GM12878 (cell line): ENCODE data around the gene PITPNC1. TPM values are rescaled to one million over a fixed set of nuclear protein-coding genes. Genes with fewer than 3 reads are reported as not detected.

ENCODE experiments used
- BACH1 ChIP-seq: fragments of 450-650 bp; IDR thresholded peaks from 2 replicates; pipeline ENCODE4 v1.6.1; 2017; ENCODE audit warnings: mild to moderate bottlenecking, borderline replicate concordance
- CREB1 ChIP-seq: IDR thresholded peaks from 2 replicates; pipeline ENCODE4 v1.6.1; 2012; ENCODE audit warnings: low read depth, mild to moderate bottlenecking, inconsistent platforms
- CREM ChIP-seq: IDR thresholded peaks from 2 replicates; pipeline ENCODE4 v1.6.1; 2014; ENCODE audit warnings: antibody characterized with exemption, low read depth
- HDAC2 ChIP-seq: fragments of 200-600 bp; sonication (generic); IDR thresholded peaks from 2 replicates; pipeline ENCODE4 v1.6.1; 2017
- HDAC6 ChIP-seq: fragments of 200-600 bp; sonication (generic); IDR thresholded peaks from one replicate; pipeline ENCODE4 v1.8.0; 2017; ENCODE audit warnings: antibody characterized with exemption; ENCODE audit not compliant: unreplicated experiment
- MTA2 ChIP-seq: fragments of 450-650 bp; IDR thresholded peaks from 2 replicates; pipeline ENCODE4 v1.6.1; 2016; ENCODE audit warnings: low read depth, mild to moderate bottlenecking, moderate library complexity
- MTA3 ChIP-seq: IDR thresholded peaks from 2 replicates; pipeline ENCODE4 v1.6.1; 2012; ENCODE audit warnings: low read length, inconsistent platforms, borderline replicate concordance
- MXI1 ChIP-seq: fragments of 150-350 bp; IDR thresholded peaks from 2 replicates; pipeline ENCODE4 v1.6.1; 2011; ENCODE audit warnings: low read depth, mild to moderate bottlenecking, inconsistent platforms, low read length, improper control_type of control experiment
- SRF ChIP-seq, 2 experiments: IDR thresholded peaks; 2 replicates each; pipeline ENCODE4 v1.6.1; 2011; ENCODE audit warnings: low read depth in 2 of 2, low read length in 2 of 2, mild to moderate bottlenecking in 1 of 2, moderate library complexity in 1 of 2
- STAT3 ChIP-seq: IDR thresholded peaks from 2 replicates; pipeline ENCODE4 v1.6.1; 2011; ENCODE audit warnings: low read depth, low read length, improper control_type of control experiment
- SUPT20H ChIP-seq: IDR thresholded peaks from 2 replicates; pipeline ENCODE4 v1.6.1; 2011; ENCODE audit warnings: low read depth, mild to moderate bottlenecking, low read length, moderate library complexity, borderline replicate concordance; ENCODE audit not compliant: control insufficient read depth
- SUZ12 ChIP-seq: fragments of 200-600 bp; sonication (generic); IDR thresholded peaks from one replicate; pipeline ENCODE4 v1.6.1; 2018; ENCODE audit warnings: antibody characterized with exemption, mild to moderate bottlenecking; ENCODE audit not compliant: unreplicated experiment
- ZNF274 ChIP-seq: IDR thresholded peaks from one replicate; pipeline ENCODE4 v1.8.0; 2011; ENCODE audit not compliant: insufficient read length, insufficient read depth
- polyA plus RNA-seq, 11 experiments: library from polyadenylated mRNA; depleted of rRNA in 4 of 11; unstranded in 6 of 11; stranded (reverse) in 5 of 11; fragments of >200 nt; fragmentation: Nextera tagmentation in 4 of 11; fragmentation: Illumina TruSeq in 1 of 11; extraction: Ambion mirVana in 4 of 11; extraction: Trizol in 1 of 11; gene quantifications; 1 replicate in 1 of 11; 2 replicates in 10 of 11; pipeline versions ENCODE4 v1.2.1 to v1.2.3, GENCODE V29; 2011 to 2016; ENCODE audit warnings: inconsistent platforms in 2 of 11, missing spikeins in 2 of 11, low read depth in 1 of 11
- total RNA-seq, 4 experiments: library from RNA; depleted of rRNA in 3 of 4; stranded (reverse); fragments of >200 nt in 3 of 4; fragmentation: Illumina TruSeq in 1 of 4; extraction: Trizol in 1 of 4; gene quantifications; 2 replicates each; pipeline versions ENCODE4 v1.2.1 to v1.2.3, GENCODE V29; 2013 to 2021
- TF ChIP-seq, protein P1 (sequence below): IDR thresholded peaks from 2 replicates; pipeline ENCODE4 v1.6.1; 2011; ENCODE audit warnings: mild to moderate bottlenecking, low read depth, low read length, moderate library complexity; ENCODE audit not compliant: insufficient replicate concordance
- TF ChIP-seq, protein P2 (sequence below): IDR thresholded peaks from 2 replicates; pipeline ENCODE4 v1.6.1; 2012; ENCODE audit warnings: low read depth, low read length, improper control_type of control experiment
- TF ChIP-seq, protein P3 (sequence below): fragments of 450-650 bp; formaldehyde crosslinking; IDR thresholded peaks from 2 replicates; pipeline ENCODE4 v1.4.0; 2022; ENCODE audit warnings: mild to moderate bottlenecking, moderate library complexity
- TF ChIP-seq, protein P4 (sequence below): fragments of 450-650 bp; IDR thresholded peaks from 2 replicates; pipeline ENCODE4 v1.6.1; 2014; ENCODE audit warnings: mild to moderate bottlenecking
- TF ChIP-seq, protein P5 (sequence below): fragments of 450-650 bp; formaldehyde crosslinking; IDR thresholded peaks from 2 replicates; pipeline ENCODE4 v1.5.0; 2022; ENCODE audit warnings: mild to moderate bottlenecking, missing genetic modification characterization

PITPNC1 gene
- total and polyA plus RNA-seq, 10 of the 15 experiments (the other 5 are each of a cell fraction or from before 2014, with no cell fraction given), result 12.2 to 62.4 (median 47.3) TPM

DNA sequence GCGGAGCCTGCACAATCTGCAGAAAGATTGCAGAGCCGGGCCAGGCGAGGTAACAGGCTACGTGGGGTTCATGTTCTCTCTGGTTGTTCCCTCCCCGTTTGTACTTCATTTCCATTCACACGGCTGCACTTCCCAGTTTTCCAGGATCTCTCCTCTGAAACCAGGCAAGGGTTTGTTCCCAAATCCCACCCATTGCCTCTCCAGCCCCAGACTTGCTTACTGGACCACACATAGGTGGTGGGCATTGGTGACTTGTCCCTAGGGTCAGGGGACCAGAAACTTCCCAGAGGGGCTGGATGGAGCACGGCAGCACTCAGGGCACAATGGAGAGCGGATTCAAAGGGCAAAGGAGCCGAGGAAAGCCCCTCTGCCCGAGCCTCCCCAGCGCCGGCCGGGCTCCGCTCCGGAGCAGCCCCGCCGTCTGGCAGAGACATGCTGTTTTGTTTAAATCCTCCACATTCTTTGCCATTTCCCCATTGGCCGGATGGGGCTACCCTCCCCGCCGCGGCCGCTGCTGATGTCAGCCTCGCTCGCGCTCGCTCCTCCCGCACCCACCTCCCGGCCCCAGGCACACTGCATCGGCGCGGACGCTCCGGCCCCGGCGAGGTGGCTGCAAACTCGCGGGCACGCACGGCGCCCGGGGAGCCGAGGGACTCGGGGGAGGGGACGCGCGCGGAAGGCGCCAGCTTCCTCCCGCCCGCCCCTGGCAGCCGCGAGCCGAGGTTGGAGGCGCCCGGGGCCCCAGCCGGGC lies at the start of gene PITPNC1 (continued):
- TF ChIP-seq STAT3, result no peak
- TF ChIP-seq, protein P1, sequence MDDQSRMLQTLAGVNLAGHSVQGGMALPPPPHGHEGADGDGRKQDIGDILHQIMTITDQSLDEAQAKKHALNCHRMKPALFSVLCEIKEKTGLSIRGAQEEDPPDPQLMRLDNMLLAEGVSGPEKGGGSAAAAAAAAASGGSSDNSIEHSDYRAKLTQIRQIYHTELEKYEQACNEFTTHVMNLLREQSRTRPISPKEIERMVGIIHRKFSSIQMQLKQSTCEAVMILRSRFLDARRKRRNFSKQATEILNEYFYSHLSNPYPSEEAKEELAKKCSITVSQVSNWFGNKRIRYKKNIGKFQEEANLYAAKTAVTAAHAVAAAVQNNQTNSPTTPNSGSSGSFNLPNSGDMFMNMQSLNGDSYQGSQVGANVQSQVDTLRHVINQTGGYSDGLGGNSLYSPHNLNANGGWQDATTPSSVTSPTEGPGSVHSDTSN, result no peak
- TF ChIP-seq, protein P2, sequence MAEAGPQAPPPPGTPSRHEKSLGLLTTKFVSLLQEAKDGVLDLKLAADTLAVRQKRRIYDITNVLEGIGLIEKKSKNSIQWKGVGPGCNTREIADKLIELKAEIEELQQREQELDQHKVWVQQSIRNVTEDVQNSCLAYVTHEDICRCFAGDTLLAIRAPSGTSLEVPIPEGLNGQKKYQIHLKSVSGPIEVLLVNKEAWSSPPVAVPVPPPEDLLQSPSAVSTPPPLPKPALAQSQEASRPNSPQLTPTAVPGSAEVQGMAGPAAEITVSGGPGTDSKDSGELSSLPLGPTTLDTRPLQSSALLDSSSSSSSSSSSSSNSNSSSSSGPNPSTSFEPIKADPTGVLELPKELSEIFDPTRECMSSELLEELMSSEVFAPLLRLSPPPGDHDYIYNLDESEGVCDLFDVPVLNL, result 0 out of 2 replicates have a peak, but pooled peaks have one; percentile 23
- peak; percentile 85 for TF ChIP-seq BACH1
- peak; percentile 93 for TF ChIP-seq MXI1
- no peak for TF ChIP-seq SUPT20H
- no peak for TF ChIP-seq MTA3
- peak; percentile 70 for TF ChIP-seq CREB1
- TF ChIP-seq ZNF274, result no peak
- TF ChIP-seq SUZ12, result no peak
- TF ChIP-seq MTA2, result no peak
- TF ChIP-seq, protein P3, sequence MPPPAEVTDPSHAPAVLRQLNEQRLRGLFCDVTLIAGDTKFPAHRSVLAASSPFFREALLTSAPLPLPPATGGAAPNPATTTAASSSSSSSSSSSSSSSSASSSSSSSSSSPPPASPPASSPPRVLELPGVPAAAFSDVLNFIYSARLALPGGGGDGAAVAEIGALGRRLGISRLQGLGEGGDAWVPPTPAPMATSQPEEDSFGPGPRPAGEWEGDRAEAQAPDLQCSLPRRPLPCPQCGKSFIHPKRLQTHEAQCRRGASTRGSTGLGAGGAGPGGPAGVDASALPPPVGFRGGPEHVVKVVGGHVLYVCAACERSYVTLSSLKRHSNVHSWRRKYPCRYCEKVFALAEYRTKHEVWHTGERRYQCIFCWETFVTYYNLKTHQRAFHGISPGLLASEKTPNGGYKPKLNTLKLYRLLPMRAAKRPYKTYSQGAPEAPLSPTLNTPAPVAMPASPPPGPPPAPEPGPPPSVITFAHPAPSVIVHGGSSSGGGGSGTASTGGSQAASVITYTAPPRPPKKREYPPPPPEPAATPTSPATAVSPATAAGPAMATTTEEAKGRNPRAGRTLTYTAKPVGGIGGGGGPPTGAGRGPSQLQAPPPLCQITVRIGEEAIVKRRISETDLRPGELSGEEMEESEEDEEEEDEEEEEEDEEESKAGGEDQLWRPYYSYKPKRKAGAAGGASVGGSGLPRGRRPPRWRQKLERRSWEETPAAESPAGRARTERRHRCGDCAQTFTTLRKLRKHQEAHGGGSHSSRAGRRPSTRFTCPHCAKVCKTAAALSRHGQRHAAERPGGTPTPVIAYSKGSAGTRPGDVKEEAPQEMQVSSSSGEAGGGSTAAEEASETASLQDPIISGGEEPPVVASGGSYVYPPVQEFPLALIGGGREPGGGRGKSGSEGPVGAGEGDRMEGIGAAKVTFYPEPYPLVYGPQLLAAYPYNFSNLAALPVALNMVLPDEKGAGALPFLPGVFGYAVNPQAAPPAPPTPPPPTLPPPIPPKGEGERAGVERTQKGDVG, result no peak
- no peak for TF ChIP-seq HDAC2
- TF ChIP-seq, protein P4, sequence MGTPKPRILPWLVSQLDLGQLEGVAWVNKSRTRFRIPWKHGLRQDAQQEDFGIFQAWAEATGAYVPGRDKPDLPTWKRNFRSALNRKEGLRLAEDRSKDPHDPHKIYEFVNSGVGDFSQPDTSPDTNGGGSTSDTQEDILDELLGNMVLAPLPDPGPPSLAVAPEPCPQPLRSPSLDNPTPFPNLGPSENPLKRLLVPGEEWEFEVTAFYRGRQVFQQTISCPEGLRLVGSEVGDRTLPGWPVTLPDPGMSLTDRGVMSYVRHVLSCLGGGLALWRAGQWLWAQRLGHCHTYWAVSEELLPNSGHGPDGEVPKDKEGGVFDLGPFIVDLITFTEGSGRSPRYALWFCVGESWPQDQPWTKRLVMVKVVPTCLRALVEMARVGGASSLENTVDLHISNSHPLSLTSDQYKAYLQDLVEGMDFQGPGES, result no peak
- TF ChIP-seq CREM, result peak; percentile 47; the same call in 1 of the 2 replicates
- TF ChIP-seq, protein P5, sequence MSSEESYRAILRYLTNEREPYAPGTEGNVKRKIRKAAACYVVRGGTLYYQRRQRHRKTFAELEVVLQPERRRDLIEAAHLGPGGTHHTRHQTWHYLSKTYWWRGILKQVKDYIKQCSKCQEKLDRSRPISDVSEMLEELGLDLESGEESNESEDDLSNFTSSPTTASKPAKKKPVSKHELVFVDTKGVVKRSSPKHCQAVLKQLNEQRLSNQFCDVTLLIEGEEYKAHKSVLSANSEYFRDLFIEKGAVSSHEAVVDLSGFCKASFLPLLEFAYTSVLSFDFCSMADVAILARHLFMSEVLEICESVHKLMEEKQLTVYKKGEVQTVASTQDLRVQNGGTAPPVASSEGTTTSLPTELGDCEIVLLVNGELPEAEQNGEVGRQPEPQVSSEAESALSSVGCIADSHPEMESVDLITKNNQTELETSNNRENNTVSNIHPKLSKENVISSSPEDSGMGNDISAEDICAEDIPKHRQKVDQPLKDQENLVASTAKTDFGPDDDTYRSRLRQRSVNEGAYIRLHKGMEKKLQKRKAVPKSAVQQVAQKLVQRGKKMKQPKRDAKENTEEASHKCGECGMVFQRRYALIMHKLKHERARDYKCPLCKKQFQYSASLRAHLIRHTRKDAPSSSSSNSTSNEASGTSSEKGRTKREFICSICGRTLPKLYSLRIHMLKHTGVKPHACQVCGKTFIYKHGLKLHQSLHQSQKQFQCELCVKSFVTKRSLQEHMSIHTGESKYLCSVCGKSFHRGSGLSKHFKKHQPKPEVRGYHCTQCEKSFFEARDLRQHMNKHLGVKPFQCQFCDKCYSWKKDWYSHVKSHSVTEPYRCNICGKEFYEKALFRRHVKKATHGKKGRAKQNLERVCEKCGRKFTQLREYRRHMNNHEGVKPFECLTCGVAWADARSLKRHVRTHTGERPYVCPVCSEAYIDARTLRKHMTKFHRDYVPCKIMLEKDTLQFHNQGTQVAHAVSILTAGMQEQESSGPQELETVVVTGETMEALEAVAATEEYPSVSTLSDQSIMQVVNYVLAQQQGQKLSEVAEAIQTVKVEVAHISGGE, result no peak
- no peak for TF ChIP-seq HDAC6
- no peak for TF ChIP-seq SRF (IDR thresholded peaks at IDR 0.05; ENCODE audit: low read depth in 2 of 2, low read length in 2 of 2)
